Measurements from ENCODE around the gene ACSL1. TPM values are rescaled to one million over a fixed set of nuclear protein-coding genes. Genes with fewer than 3 reads are reported as not detected.

Gene ACSL1
- total and polyA plus RNA-seq, 9 of the 15 experiments (the other 6 are each of a cell fraction or from before 2014, with no cell fraction given), result 6.7 to 24.1 (median 15.0) TPM

GRCh38 chr4:184843984-184844554 lies 18.3 kb upstream of the ACSL1 start (continued):
- TF ChIP-seq ETV6 (IDR thresholded peaks at IDR 0.05; ENCODE audit: borderline replicate concordance in 1 of 2, low read depth in 2 of 2, low read length in 1 of 2) (no peak), ETV6 (CRISPR knock-in tag; IDR thresholded peaks at IDR 0.05; ENCODE audit: borderline replicate concordance) (no peak), USF2 (CRISPR knock-in tag; IDR thresholded peaks at IDR 0.05) (no peak), TAF7 (tag; IDR thresholded peaks at IDR 0.05) (0 out of 2 replicates have a peak, but pooled peaks have one; percentile 34), CREB5 (CRISPR knock-in tag; IDR thresholded peaks at IDR 0.05) (no peak), THRA (IDR thresholded peaks at IDR 0.05) (no peak), POLR2H (tag; IDR thresholded peaks at IDR 0.05; ENCODE audit: low read depth) (peak; percentile 61; the same call in 1 of the 2 replicates), ADNP (tag; IDR thresholded peaks at IDR 0.05) (no peak), ELF2 (CRISPR knock-in tag; IDR thresholded peaks at IDR 0.05) (no peak), ZNF133 (CRISPR knock-in tag; IDR thresholded peaks at IDR 0.05) (no peak), ZFPM2 (CRISPR knock-in tag; IDR thresholded peaks at IDR 0.05) (no peak), ZNF239 (CRISPR knock-in tag; IDR thresholded peaks at IDR 0.05) (no peak), GTF2A2 (tag; IDR thresholded peaks at IDR 0.05) (no peak), ZNF644 (tag; IDR thresholded peaks at IDR 0.05; ENCODE audit: low read depth) (peak; percentile 71), ZNF444 (CRISPR knock-in tag; IDR thresholded peaks at IDR 0.05) (no peak), TFE3 (CRISPR knock-in tag; IDR thresholded peaks at IDR 0.05) (no peak), CTCF (IDR thresholded peaks at IDR 0.05 in 2 of 3, conservative IDR thresholded peaks at IDR 0.05 in 1 of 3; ENCODE audit: insufficient read depth in 2 of 3, low read depth in 1 of 3, low read length in 3 of 3) (no peak), RBM22 (IDR thresholded peaks at IDR 0.05; ENCODE audit: low read depth, low read length, poor library complexity, severe bottlenecking) (no peak), POLR2AphosphoS5 (IDR thresholded peaks at IDR 0.05; ENCODE audit: control insufficient read depth, insufficient read depth, low read depth, low read length) (peak; percentile 72; the same call in 1 of the 2 replicates), ZBTB8A (IDR thresholded peaks at IDR 0.05; ENCODE audit: partially characterized antibody) (no peak), NFIX (CRISPR knock-in tag; IDR thresholded peaks at IDR 0.05; ENCODE audit: low read depth) (no peak), RFX7 (CRISPR knock-in tag; IDR thresholded peaks at IDR 0.05) (no peak)

Measured in K562 (cell line).